ENCODE results near the gene NCOA6. TPM values are rescaled to one million over a fixed set of nuclear protein-coding genes. Genes with fewer than 3 reads are reported as not detected.
"Not testable (repeated sequence)": the region's sequence is repeated elsewhere in the genome, so short reads cannot be mapped to it uniquely, and the experiment has no call there.

The NCOA6 gene
- total RNA-seq, 1 donor from 2014 or later = 21.1 TPM

GRCh38 chr20:34792687-34793363 is 32.6 kb downstream of the NCOA6 start:
- peaks cover 63% of the 10 kb centered on the region for H4K20me1 ChIP-seq (ENCODE audit: insufficient read depth, low read length)
- H3K4me3 Mint-ChIP-seq (ENCODE audit: unreplicated experiment) = no peak overlapping the region
- DNase-seq (ENCODE audit: low read depth) = no peak
- peaks cover 21% of the 10 kb centered on the region for H3K4me1 Mint-ChIP-seq (ENCODE audit: low read depth, unreplicated experiment)
- no peaks in the 10 kb centered on the region for H3K27me3 Mint-ChIP-seq (ENCODE audit: low read depth, unreplicated experiment)
- no peak overlapping the region for H3K4me3 ChIP-seq (ENCODE audit: insufficient read depth, low read depth, low read length)
- peaks cover 4% of the 10 kb centered on the region for H3K4me1 ChIP-seq (ENCODE audit: insufficient read depth, low read length)
- no peak overlapping the region for H3K27ac ChIP-seq (ENCODE audit: low read depth, low read length)
- H2AFZ ChIP-seq (ENCODE audit: low read depth, low read length) = no peak overlapping the region
- peaks cover 56% of the 10 kb centered on the region for H3K79me2 ChIP-seq (ENCODE audit: insufficient read depth, low read length)
- FAIRE-seq = no peak
- no peak overlapping the region for H3K9ac ChIP-seq (ENCODE audit: low read length)
- no peaks in the 10 kb centered on the region for H3K27me3 ChIP-seq (ENCODE audit: insufficient read depth, low read length)
- H3K9me3 Mint-ChIP-seq (ENCODE audit: unreplicated experiment) = no peaks in the 10 kb centered on the region
- peaks cover 2% of the 10 kb centered on the region for H3K36me3 Mint-ChIP-seq (ENCODE audit: low read depth, unreplicated experiment)
- H3K27ac Mint-ChIP-seq (ENCODE audit: unreplicated experiment) = no peak overlapping the region
- H3K9me3 ChIP-seq (ENCODE audit: insufficient read depth, low read depth, low read length) = no peaks in the 10 kb centered on the region
- no peak overlapping the region for H3K4me2 ChIP-seq (ENCODE audit: low read length)
- no peak for TF ChIP-seq EZH2 (IDR thresholded peaks at IDR 0.05; ENCODE audit: insufficient read depth, low read length)
- TF ChIP-seq, protein P1, sequence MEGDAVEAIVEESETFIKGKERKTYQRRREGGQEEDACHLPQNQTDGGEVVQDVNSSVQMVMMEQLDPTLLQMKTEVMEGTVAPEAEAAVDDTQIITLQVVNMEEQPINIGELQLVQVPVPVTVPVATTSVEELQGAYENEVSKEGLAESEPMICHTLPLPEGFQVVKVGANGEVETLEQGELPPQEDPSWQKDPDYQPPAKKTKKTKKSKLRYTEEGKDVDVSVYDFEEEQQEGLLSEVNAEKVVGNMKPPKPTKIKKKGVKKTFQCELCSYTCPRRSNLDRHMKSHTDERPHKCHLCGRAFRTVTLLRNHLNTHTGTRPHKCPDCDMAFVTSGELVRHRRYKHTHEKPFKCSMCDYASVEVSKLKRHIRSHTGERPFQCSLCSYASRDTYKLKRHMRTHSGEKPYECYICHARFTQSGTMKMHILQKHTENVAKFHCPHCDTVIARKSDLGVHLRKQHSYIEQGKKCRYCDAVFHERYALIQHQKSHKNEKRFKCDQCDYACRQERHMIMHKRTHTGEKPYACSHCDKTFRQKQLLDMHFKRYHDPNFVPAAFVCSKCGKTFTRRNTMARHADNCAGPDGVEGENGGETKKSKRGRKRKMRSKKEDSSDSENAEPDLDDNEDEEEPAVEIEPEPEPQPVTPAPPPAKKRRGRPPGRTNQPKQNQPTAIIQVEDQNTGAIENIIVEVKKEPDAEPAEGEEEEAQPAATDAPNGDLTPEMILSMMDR (IDR thresholded peaks at IDR 0.05; ENCODE audit: insufficient read depth, low read depth, low read length) = no peak
- no peaks in the 10 kb centered on the region for H3K36me3 ChIP-seq (ENCODE audit: insufficient read depth, low read length)

DNA sequence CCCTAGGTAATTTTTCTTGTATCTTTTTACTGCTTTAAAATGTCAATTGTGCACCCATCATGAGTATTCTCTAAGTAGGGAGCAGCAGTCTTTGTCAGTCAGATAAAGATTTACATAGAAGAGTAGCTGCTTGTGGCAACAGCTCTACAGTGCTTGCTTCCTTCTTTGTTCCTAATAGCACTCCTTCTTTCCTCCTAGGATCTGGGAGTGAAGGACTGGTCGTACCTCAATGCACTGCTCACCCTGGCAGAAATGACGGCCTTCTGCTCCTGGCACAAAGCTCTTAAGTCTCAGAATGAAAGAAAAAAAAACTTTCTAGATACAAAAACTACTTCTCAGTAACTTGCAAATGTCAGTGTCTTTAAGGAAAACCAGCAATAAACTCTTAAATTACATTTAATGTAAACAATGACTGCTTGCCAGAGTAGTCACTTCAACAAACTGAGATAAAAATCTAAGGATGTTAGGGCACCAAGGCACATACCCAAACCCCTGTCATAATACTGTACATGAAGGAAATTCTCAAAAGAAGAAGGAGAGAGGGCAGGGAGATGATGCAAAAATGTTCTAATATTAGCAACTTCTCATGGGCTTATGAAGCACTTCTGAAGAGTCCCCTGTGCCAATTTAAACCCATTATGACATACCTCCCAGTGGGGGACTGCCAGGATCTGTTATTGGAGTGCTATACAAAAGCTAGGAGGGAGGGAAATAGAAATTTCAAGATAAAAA is 34.0 kb downstream of the NCOA6 start:
- H3K9me3 Mint-ChIP-seq (ENCODE audit: unreplicated experiment) = no peaks in the 10 kb centered on the region
- Histone ChIP-seq H3K27me3 (ENCODE audit: insufficient read depth, low read length) (no peaks in the 10 kb centered on the region), H4K20me1 (ENCODE audit: insufficient read depth, low read length) (peaks cover 51% of the 10 kb centered on the region), H3K4me1 (ENCODE audit: insufficient read depth, low read length) (peaks cover 4% of the 10 kb centered on the region), H2AFZ (ENCODE audit: low read depth, low read length) (no peak overlapping the region), H3K79me2 (ENCODE audit: insufficient read depth, low read length) (peaks cover 43% of the 10 kb centered on the region), H3K36me3 (ENCODE audit: insufficient read depth, low read length) (no peaks in the 10 kb centered on the region), H3K4me2 (ENCODE audit: low read length) (no peak overlapping the region), H3K9me3 (ENCODE audit: insufficient read depth, low read depth, low read length) (no peaks in the 10 kb centered on the region), H3K9ac (ENCODE audit: low read length) (no peak overlapping the region), H3K27ac (ENCODE audit: low read depth, low read length) (no peak overlapping the region), H3K4me3 (ENCODE audit: insufficient read depth, low read depth, low read length) (no peak overlapping the region)
- H3K4me3 Mint-ChIP-seq (ENCODE audit: unreplicated experiment) = no peak overlapping the region
- no peaks in the 10 kb centered on the region for H3K27me3 Mint-ChIP-seq (ENCODE audit: low read depth, unreplicated experiment)
- peaks cover 2% of the 10 kb centered on the region for H3K36me3 Mint-ChIP-seq (ENCODE audit: low read depth, unreplicated experiment)
- FAIRE-seq = no peak
- no peak for TF ChIP-seq EZH2 (IDR thresholded peaks at IDR 0.05; ENCODE audit: insufficient read depth, low read length)
- TF ChIP-seq, protein P1 (IDR thresholded peaks at IDR 0.05; ENCODE audit: insufficient read depth, low read depth, low read length) = no peak
- H3K4me1 Mint-ChIP-seq (ENCODE audit: low read depth, unreplicated experiment) = peaks cover 14% of the 10 kb centered on the region
- DNase-seq (ENCODE audit: low read depth) = peak; percentile 28
- H3K27ac Mint-ChIP-seq (ENCODE audit: unreplicated experiment) = peak overlapping the region; percentile 91

GRCh38 chr20:34781220-34781619 is 44.2 kb downstream of the NCOA6 start:
- Histone ChIP-seq H3K79me2 (ENCODE audit: insufficient read depth, low read length) (no peaks in the 10 kb centered on the region), H3K27me3 (ENCODE audit: insufficient read depth, low read length) (no peaks in the 10 kb centered on the region), H3K4me2 (ENCODE audit: low read length) (no peak overlapping the region), H3K4me1 (ENCODE audit: insufficient read depth, low read length) (no peaks in the 10 kb centered on the region), H2AFZ (ENCODE audit: low read depth, low read length) (no peak overlapping the region), H4K20me1 (ENCODE audit: insufficient read depth, low read length) (peaks cover 3% of the 10 kb centered on the region), H3K4me3 (ENCODE audit: insufficient read depth, low read depth, low read length) (no peak overlapping the region), H3K27ac (ENCODE audit: low read depth, low read length) (no peak overlapping the region), H3K36me3 (ENCODE audit: insufficient read depth, low read length) (peaks cover 17% of the 10 kb centered on the region), H3K9me3 (ENCODE audit: insufficient read depth, low read depth, low read length) (no peaks in the 10 kb centered on the region), H3K9ac (ENCODE audit: low read length) (no peak overlapping the region)
- DNase-seq (ENCODE audit: low read depth) (no peak), FAIRE-seq (no peak)
- Mint-ChIP-seq H3K27ac (ENCODE audit: unreplicated experiment) (no peak overlapping the region), H3K27me3 (ENCODE audit: low read depth, unreplicated experiment) (no peaks in the 10 kb centered on the region), H3K4me3 (ENCODE audit: unreplicated experiment) (no peak overlapping the region), H3K36me3 (ENCODE audit: low read depth, unreplicated experiment) (peaks cover 2% of the 10 kb centered on the region), H3K9me3 (ENCODE audit: unreplicated experiment) (no peaks in the 10 kb centered on the region), H3K4me1 (ENCODE audit: low read depth, unreplicated experiment) (no peaks in the 10 kb centered on the region)
- no peak for TF ChIP-seq EZH2 (IDR thresholded peaks at IDR 0.05; ENCODE audit: insufficient read depth, low read length)
- TF ChIP-seq, protein P1 (IDR thresholded peaks at IDR 0.05; ENCODE audit: insufficient read depth, low read depth, low read length) = no peak

GRCh38 chr20:34780291-34780690 is 45.2 kb downstream of the NCOA6 start:
- not testable (repeated sequence) for H4K20me1 ChIP-seq (ENCODE audit: insufficient read depth, low read length); DNase-seq (ENCODE audit: low read depth); H3K27ac Mint-ChIP-seq (ENCODE audit: unreplicated experiment); H3K27ac ChIP-seq (ENCODE audit: low read depth, low read length); H3K4me1 Mint-ChIP-seq (ENCODE audit: low read depth, unreplicated experiment); H3K4me3 Mint-ChIP-seq (ENCODE audit: unreplicated experiment); H3K4me1 ChIP-seq (ENCODE audit: insufficient read depth, low read length); H3K9me3 Mint-ChIP-seq (ENCODE audit: unreplicated experiment); FAIRE-seq; H3K27me3 ChIP-seq (ENCODE audit: insufficient read depth, low read length); H3K36me3 Mint-ChIP-seq (ENCODE audit: low read depth, unreplicated experiment); H3K27me3 Mint-ChIP-seq (ENCODE audit: low read depth, unreplicated experiment); H2AFZ ChIP-seq (ENCODE audit: low read depth, low read length); H3K4me3 ChIP-seq (ENCODE audit: insufficient read depth, low read depth, low read length); H3K9me3 ChIP-seq (ENCODE audit: insufficient read depth, low read depth, low read length); H3K4me2 ChIP-seq (ENCODE audit: low read length); H3K9ac ChIP-seq (ENCODE audit: low read length); H3K79me2 ChIP-seq (ENCODE audit: insufficient read depth, low read length)
- H3K36me3 ChIP-seq (ENCODE audit: insufficient read depth, low read length) = peaks cover 23% of the 10 kb centered on the region
